SK-N-MC (cell line): Measurements from ENCODE around the gene SMIM1.
"Not testable (repeated sequence)": the region's sequence is repeated elsewhere in the genome, so short reads cannot be mapped to it uniquely, and the experiment has no call there.

Experiments used
- DNase-seq: peaks from one replicate; pipeline ENCODE4 v3.0.0-alpha.2; 2011; ENCODE audit warnings: low read depth, low spot score
- H3K27ac ChIP-seq: fragments of 200-600 bp; sonication (generic); 2 replicates; pipeline ENCODE4 v1.5.1; 2016; ENCODE audit warnings: mixed run types
- H3K36me3 ChIP-seq: fragments of 200-600 bp; sonication (generic); 2 replicates; pipeline ENCODE4 v1.6.1; 2017; ENCODE audit warnings: antibody characterized with exemption, low read length, mixed read lengths; ENCODE audit not compliant: insufficient read depth
- H3K4me3 ChIP-seq: fragments of 200-600 bp; sonication (generic); 2 replicates; pipeline ENCODE4 v1.5.1; 2016
- H3K9ac ChIP-seq: fragments of 200-600 bp; sonication (generic); 2 replicates; pipeline ENCODE4 v1.8.0; 2017; ENCODE audit warnings: mixed run types, mixed read lengths; ENCODE audit not compliant: insufficient read length
- H3K9me3 ChIP-seq: fragments of 200-600 bp; sonication (generic); 2 replicates; pipeline ENCODE4 v1.6.1; 2017; ENCODE audit warnings: low read depth, mild to moderate bottlenecking, antibody characterized with exemption, low read length, moderate library complexity, mixed read lengths
- EZH2 ChIP-seq: fragments of 200-600 bp; sonication (generic); IDR thresholded peaks from one replicate; pipeline ENCODE4 v1.6.1; 2017; ENCODE audit warnings: antibody characterized with exemption
- FOXP2 ChIP-seq: optimal IDR thresholded peaks from 2 replicates; pipeline ENCODE3; 2011; ENCODE audit warnings: mild to moderate bottlenecking, moderate library complexity; ENCODE audit not compliant: insufficient read depth; ENCODE audit errors: extremely low read length, control extremely low read depth
- POLR2AphosphoS5 ChIP-seq: IDR thresholded peaks from 2 replicates; pipeline ENCODE4 v1.6.1; 2012; ENCODE audit warnings: mild to moderate bottlenecking, low read depth, low read length, borderline replicate concordance

The SMIM1 gene

GRCh38 chr1:3789421-3790300, 17.1 kb downstream of the SMIM1 start:
- no peak overlapping the region for H3K4me3 ChIP-seq
- no peak for DNase-seq
- H3K9me3 ChIP-seq, result no peaks in the 10 kb centered on the region
- peaks cover 21% of the 10 kb centered on the region for H3K36me3 ChIP-seq
- no peak overlapping the region for H3K9ac ChIP-seq
- TF ChIP-seq FOXP2, result no peak
- no peak for TF ChIP-seq EZH2
- TF ChIP-seq POLR2AphosphoS5, result no peak
- no peak overlapping the region for H3K27ac ChIP-seq

DNA sequence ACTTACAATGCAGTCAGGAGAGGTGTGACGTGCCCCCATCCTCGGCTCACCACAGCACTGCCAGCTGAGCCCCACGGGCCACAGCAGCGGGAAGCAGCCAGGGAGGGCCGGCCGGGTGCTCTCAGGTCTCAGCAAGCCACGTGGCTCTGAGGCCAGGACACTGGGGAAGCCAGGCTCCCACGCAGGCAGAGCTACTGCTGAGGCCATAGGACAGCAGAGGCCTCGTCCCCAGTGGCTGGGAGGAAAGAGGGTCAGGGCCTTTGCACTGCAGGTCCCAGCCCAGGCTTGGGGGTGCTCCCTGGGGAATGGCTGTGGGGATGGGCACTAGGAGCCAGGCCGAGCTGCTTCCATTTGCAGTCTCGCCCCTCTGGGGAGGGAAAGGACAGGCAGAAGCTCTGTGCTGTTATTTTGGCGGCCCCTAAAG, 18.0 kb downstream of the SMIM1 start:
- DNase-seq, result no peak
- H3K9ac ChIP-seq, result no peak overlapping the region
- H3K9me3 ChIP-seq, result no peaks in the 10 kb centered on the region
- H3K27ac ChIP-seq, result no peak overlapping the region
- no peak overlapping the region for H3K4me3 ChIP-seq
- TF ChIP-seq EZH2 (no peak), POLR2AphosphoS5 (no peak), FOXP2 (no peak)
- H3K36me3 ChIP-seq, result peaks cover 14% of the 10 kb centered on the region

DNA sequence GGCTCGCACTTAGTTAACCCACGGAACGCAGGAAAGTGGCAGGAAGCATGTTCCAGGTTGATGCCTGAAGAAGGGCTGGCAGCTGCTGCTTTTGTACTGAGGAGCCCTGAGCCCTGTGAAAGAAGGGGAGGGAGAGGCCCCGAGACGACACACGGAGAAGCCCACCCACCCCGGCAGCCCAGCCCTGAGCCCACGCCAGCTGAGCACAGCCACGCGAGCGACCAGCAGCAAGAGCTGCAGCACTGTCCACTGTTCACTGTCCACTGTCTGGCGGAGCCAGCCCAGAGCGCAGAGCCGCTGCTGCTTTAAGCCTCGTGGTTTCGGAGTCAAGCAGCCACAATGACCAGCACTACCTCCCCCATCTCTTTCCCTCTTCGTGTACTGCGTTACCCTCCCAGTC, 18.4 kb downstream of the SMIM1 start:
- no peak for DNase-seq
- H3K27ac ChIP-seq, result no peak overlapping the region
- TF ChIP-seq POLR2AphosphoS5, result no peak
- TF ChIP-seq FOXP2, result no peak
- no peak for TF ChIP-seq EZH2
- no peaks in the 10 kb centered on the region for H3K9me3 ChIP-seq
- H3K36me3 ChIP-seq, result peaks cover 12% of the 10 kb centered on the region; the same call in 1 of the 2 replicates
- no peak overlapping the region for H3K9ac ChIP-seq
- H3K4me3 ChIP-seq, result no peak overlapping the region

- H3K4me3 ChIP-seq, result peak overlapping the region; percentile 98
- peak overlapping the region; percentile 94 for H3K9ac ChIP-seq
- no peak for DNase-seq
- no peaks in the 10 kb centered on the region for H3K36me3 ChIP-seq
- no peak for TF ChIP-seq EZH2
- TF ChIP-seq FOXP2, result no peak
- no peak for TF ChIP-seq POLR2AphosphoS5
- no peaks in the 10 kb centered on the region for H3K9me3 ChIP-seq
- no peak overlapping the region for H3K27ac ChIP-seq
Measured at GRCh38 chr1:3795453-3796214, 23.1 kb downstream of the SMIM1 start.

GRCh38 chr1:3796215-3797061, 23.9 kb downstream of the SMIM1 start, which contains the start of gene LRRC47:
LRRC47 (minus strand) TSS chr1:3796498; CDS start chr1:3796476, 22 bp downstream.
- no peaks in the 10 kb centered on the region for H3K36me3 ChIP-seq

GRCh38 chr1:3799976-3800685, 27.6 kb downstream of the SMIM1 start:
- Histone ChIP-seq H3K9ac (no peak overlapping the region), H3K36me3 (no peaks in the 10 kb centered on the region), H3K27ac (no peak overlapping the region), H3K9me3 (no peaks in the 10 kb centered on the region), H3K4me3 (no peak overlapping the region)
- no peak for TF ChIP-seq POLR2AphosphoS5
- no peak for TF ChIP-seq EZH2
- no peak for TF ChIP-seq FOXP2
- DNase-seq, result no peak

More at GRCh38 chr1:3796215-3797061, 23.9 kb downstream of the SMIM1 start, which contains the start of gene LRRC47:
- H3K9ac ChIP-seq, result peak within 1 kb of the TSS; percentile 94
- no peaks in the 10 kb centered on the region for H3K9me3 ChIP-seq
- peak within 1 kb of the TSS; percentile 98 for H3K4me3 ChIP-seq
- TF ChIP-seq EZH2 (no peak), FOXP2 (no peak), POLR2AphosphoS5 (peak; percentile 91)
- peak within 1 kb of the TSS; percentile 55; the same call in 1 of the 2 replicates for H3K27ac ChIP-seq
- peak; percentile 58 for DNase-seq

DNA sequence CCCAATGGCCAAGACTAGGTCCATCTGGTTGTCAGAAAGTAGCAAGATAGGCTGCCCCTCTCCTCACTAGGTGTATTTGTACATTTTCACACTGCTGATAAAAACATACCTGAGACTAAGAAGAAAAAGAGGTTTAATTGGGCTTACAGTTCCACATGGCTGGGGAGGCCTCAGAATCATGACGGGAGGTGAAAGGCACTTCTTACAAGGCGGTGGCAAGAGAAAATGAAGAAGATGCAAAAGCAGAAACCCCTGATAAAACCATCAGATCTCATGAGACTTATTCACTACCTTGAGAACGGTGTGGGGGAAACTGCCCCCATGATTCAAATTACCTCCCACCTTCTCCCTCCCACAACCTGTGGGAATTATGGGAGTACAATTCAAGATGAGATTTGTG, 28.2 kb downstream of the SMIM1 start:
- not testable (repeated sequence) for DNase-seq, H3K4me3 ChIP-seq, H3K9me3 ChIP-seq, H3K36me3 ChIP-seq, H3K9ac ChIP-seq, H3K27ac ChIP-seq
